ENCODE results near the gene FARP1. TPM values are rescaled to one million over a fixed set of nuclear protein-coding genes. Genes with fewer than 3 reads are reported as not detected.

Gene FARP1
- total and polyA plus RNA-seq, 2 of the 13 experiments (the other 11 are each of a cell fraction or from before 2014, with no cell fraction given) = 70.6 to 126 TPM

GRCh38 chr13:98444381-98444780 lies 301.5 kb downstream of the FARP1 start:
- Histone ChIP-seq H3K79me2 (ENCODE audit: insufficient read depth, low read length) (no peaks in the 10 kb centered on the region), H3K27me3 (ENCODE audit: control insufficient read depth in 1 of 2, insufficient read depth in 2 of 2, low read length in 2 of 2) (no peaks in the 10 kb centered on the region), H3K4me3 (replicated peaks in 1 of 3; ENCODE audit: insufficient read depth in 1 of 3, low read depth in 2 of 3, low read length in 3 of 3) (no peak overlapping the region), H4K20me1 (ENCODE audit: insufficient read depth, low read length) (peaks cover 22% of the 10 kb centered on the region), H2AFZ (ENCODE audit: low read length) (no peak overlapping the region), H3K36me3 (replicated peaks in 1 of 2; ENCODE audit: control insufficient read depth in 1 of 2, insufficient read depth in 2 of 2, low read length in 2 of 2) (peaks cover 46 to 82% of the 10 kb centered on the region in 2 experiments), H3K9me3 (ENCODE audit: low read length) (no peaks in the 10 kb centered on the region), H3K4me2 (ENCODE audit: low read depth, low read length) (no peak overlapping the region), H3K4me1 (ENCODE audit: insufficient read depth, low read length) (no peaks in the 10 kb centered on the region), H3K27ac (ENCODE audit: extremely low read length, insufficient read depth, low read length) (no peak overlapping the region), H3K9ac (ENCODE audit: insufficient read depth, low read depth, low read length) (no peak overlapping the region)
- in situ Hi-C loops (cut with HindIII; ENCODE audit: extremely low pct_ligation_motif_present, low pct_unique_long_range_greater_than_20kb) = loop anchor here (10.0 to 25.0 kb wide), 2 partner anchors 210 to 582 kb away; no protein-coding TSS in a partner anchor
- intact Hi-C loops (cut with micrococcal nuclease; ENCODE audit: unreplicated experiment) = no loop called here
- DNase-seq (ENCODE audit: low spot score) (no peak), FAIRE-seq (no peak), ATAC-seq (peak; percentile 1)
- BruUV-seq (replicated peaks) = no TSS peak
- ChIA-PET POLR2A (no interaction called here), CTCF (ENCODE audit: low intra/inter-chr PET ratio, low total read pairs) (interaction anchor here (1.8 kb wide), 1 partner anchor 209 kb away, joined by 12 read pairs; no protein-coding TSS in a partner anchor)
- WGBS (ENCODE audit: low lambda C conversion rate) = 93% methylated on average over 15 of the region's 16 CpGs
- TF ChIP-seq AGO2 (optimal IDR thresholded peaks at IDR 0.05; ENCODE audit: low read depth, low read length) (peak; percentile 92), RBM22 (optimal IDR thresholded peaks at IDR 0.05; ENCODE audit: low read length) (peak; percentile 81), AGO1 (IDR thresholded peaks at IDR 0.05; ENCODE audit: low read depth, low read length, poor library complexity, severe bottlenecking) (peak; percentile 46), SRSF1 (optimal IDR thresholded peaks at IDR 0.05; ENCODE audit: low read depth, low read length) (no peak)

DNA sequence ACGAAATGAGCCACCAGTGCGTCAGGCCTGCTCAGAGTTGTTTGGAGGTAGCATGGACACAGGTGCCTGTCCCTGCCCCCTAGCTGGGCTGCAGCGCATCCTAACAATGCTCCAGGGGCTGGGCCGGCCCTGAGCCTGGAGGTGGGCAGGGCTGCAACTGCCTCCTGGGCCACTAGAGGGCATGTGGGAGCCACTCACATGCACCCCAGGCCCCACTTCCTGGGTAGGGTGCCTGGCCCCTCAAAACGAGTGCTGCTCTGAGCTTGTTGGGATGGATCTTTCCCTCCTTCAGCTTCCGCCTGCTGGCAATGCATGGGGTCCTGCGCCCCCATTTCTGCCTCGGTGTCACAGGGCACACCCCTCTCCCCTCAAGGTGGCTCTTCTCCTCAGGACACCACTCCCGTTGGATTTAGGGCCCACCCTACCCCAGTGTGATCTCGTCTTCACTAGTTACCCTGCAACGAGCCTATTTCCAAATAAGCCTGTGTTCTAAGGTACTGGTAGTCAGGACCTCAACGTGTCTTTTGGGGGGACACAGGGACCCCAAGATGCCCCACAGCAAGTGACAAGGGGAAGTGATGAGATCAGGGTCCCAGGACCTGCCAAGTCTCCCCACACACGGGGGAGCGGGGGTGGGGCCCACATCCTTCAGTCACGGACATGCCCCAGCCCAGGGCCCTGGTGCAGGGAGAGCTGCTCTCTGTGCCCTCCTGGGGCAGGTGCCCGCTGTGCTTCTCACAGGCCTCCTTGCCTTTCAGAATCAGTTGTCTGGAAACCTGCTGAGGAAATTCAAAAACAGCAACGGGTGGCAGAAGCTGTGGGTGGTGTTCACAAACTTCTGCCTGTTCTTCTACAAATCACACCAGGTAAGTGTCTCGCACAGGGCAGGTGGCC lies 302.7 kb downstream of the FARP1 start:
- no peak for FAIRE-seq
- H3K9me3 ChIP-seq (ENCODE audit: low read length) = no peaks in the 10 kb centered on the region
- H3K36me3 ChIP-seq (replicated peaks in 1 of 2; ENCODE audit: control insufficient read depth in 1 of 2, insufficient read depth in 2 of 2, low read length in 2 of 2) = peaks cover 36 to 70% of the 10 kb centered on the region in 2 experiments
- H3K4me3 ChIP-seq (replicated peaks in 1 of 3; ENCODE audit: insufficient read depth in 1 of 3, low read depth in 2 of 3, low read length in 3 of 3) = no peak overlapping the region
- ATAC-seq = peak; percentile 76
- H3K9ac ChIP-seq (ENCODE audit: insufficient read depth, low read depth, low read length) = no peak overlapping the region
- no peak overlapping the region for H2AFZ ChIP-seq (ENCODE audit: low read length)
- peaks cover 25% of the 10 kb centered on the region for H4K20me1 ChIP-seq (ENCODE audit: insufficient read depth, low read length)
- H3K79me2 ChIP-seq (ENCODE audit: insufficient read depth, low read length) = no peaks in the 10 kb centered on the region
- CTCF ChIA-PET (ENCODE audit: low intra/inter-chr PET ratio, low total read pairs) = interaction anchor here (1.3 to 1.8 kb wide), 3 partner anchors 208 to 397 kb away, joined by 4 to 12 read pairs (median 11); no protein-coding TSS in a partner anchor
- no peak overlapping the region for H3K4me2 ChIP-seq (ENCODE audit: low read depth, low read length)
- in situ Hi-C loops (cut with HindIII; ENCODE audit: extremely low pct_ligation_motif_present, low pct_unique_long_range_greater_than_20kb) = loop anchor here (10.0 to 25.0 kb wide), 2 partner anchors 209 to 583 kb away; no protein-coding TSS in a partner anchor
- no peaks in the 10 kb centered on the region for H3K27me3 ChIP-seq (ENCODE audit: control insufficient read depth in 1 of 2, insufficient read depth in 2 of 2, low read length in 2 of 2)
- BruUV-seq (replicated peaks) = no TSS peak
- peaks cover 12% of the 10 kb centered on the region for H3K4me1 ChIP-seq (ENCODE audit: insufficient read depth, low read length)
- H3K27ac ChIP-seq (ENCODE audit: extremely low read length, insufficient read depth, low read length) = no peak overlapping the region
- POLR2A ChIA-PET = interaction anchor here (0.6 to 0.7 kb wide), 2 partner anchors 45 to 208 kb away, joined by 3 read pairs; no protein-coding TSS in a partner anchor
- peak; percentile 42 for DNase-seq (ENCODE audit: low spot score)
- intact Hi-C loops (cut with micrococcal nuclease; ENCODE audit: unreplicated experiment) = loop anchor here (1.0 to 5.0 kb wide), 4 partner anchors 207 to 588 kb away; no protein-coding TSS in a partner anchor
- WGBS (ENCODE audit: low lambda C conversion rate) = 63% methylated on average over 12 of the region's 18 CpGs
- TF ChIP-seq, protein P1, sequence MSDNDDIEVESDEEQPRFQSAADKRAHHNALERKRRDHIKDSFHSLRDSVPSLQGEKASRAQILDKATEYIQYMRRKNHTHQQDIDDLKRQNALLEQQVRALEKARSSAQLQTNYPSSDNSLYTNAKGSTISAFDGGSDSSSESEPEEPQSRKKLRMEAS (IDR thresholded peaks at IDR 0.05) = no peak
- TF ChIP-seq ZNF780A (CRISPR knock-in tag; IDR thresholded peaks at IDR 0.05) (no peak), MXI1 (IDR thresholded peaks at IDR 0.05; ENCODE audit: borderline replicate concordance, low read depth, low read length) (no peak), DNMT3B (CRISPR knock-in tag; conservative IDR thresholded peaks at IDR 0.05) (no peak), EED (CRISPR knock-in tag; IDR thresholded peaks at IDR 0.05) (peak; percentile 71; the same call in 1 of the 2 replicates), PAF1 (CRISPR knock-in tag; IDR thresholded peaks at IDR 0.05) (no peak), CBFB (CRISPR knock-in tag; IDR thresholded peaks at IDR 0.05) (0 out of 2 replicates have a peak, but pooled peaks have one; percentile 49), ZNF589 (CRISPR knock-in tag; conservative IDR thresholded peaks at IDR 0.05) (no peak), ZNF563 (CRISPR knock-in tag; IDR thresholded peaks at IDR 0.05) (no peak), KAT8 (CRISPR knock-in tag; IDR thresholded peaks at IDR 0.05) (no peak), HDAC1 (CRISPR knock-in tag; IDR thresholded peaks at IDR 0.05) (no peak), NR1H2 (CRISPR knock-in tag; IDR thresholded peaks at IDR 0.05; ENCODE audit: borderline replicate concordance, low read depth) (no peak)
- TF ChIP-seq, protein P2, sequence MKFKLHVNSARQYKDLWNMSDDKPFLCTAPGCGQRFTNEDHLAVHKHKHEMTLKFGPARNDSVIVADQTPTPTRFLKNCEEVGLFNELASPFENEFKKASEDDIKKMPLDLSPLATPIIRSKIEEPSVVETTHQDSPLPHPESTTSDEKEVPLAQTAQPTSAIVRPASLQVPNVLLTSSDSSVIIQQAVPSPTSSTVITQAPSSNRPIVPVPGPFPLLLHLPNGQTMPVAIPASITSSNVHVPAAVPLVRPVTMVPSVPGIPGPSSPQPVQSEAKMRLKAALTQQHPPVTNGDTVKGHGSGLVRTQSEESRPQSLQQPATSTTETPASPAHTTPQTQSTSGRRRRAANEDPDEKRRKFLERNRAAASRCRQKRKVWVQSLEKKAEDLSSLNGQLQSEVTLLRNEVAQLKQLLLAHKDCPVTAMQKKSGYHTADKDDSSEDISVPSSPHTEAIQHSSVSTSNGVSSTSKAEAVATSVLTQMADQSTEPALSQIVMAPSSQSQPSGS (CRISPR knock-in tag; IDR thresholded peaks at IDR 0.05) = no peak

Measured in HepG2 (cell line).